Measurements from ENCODE around the gene MAT1A.
"Not testable (repeated sequence)": the region's sequence is repeated elsewhere in the genome, so short reads cannot be mapped to it uniquely, and the experiment has no call there.

Gene MAT1A

DNA sequence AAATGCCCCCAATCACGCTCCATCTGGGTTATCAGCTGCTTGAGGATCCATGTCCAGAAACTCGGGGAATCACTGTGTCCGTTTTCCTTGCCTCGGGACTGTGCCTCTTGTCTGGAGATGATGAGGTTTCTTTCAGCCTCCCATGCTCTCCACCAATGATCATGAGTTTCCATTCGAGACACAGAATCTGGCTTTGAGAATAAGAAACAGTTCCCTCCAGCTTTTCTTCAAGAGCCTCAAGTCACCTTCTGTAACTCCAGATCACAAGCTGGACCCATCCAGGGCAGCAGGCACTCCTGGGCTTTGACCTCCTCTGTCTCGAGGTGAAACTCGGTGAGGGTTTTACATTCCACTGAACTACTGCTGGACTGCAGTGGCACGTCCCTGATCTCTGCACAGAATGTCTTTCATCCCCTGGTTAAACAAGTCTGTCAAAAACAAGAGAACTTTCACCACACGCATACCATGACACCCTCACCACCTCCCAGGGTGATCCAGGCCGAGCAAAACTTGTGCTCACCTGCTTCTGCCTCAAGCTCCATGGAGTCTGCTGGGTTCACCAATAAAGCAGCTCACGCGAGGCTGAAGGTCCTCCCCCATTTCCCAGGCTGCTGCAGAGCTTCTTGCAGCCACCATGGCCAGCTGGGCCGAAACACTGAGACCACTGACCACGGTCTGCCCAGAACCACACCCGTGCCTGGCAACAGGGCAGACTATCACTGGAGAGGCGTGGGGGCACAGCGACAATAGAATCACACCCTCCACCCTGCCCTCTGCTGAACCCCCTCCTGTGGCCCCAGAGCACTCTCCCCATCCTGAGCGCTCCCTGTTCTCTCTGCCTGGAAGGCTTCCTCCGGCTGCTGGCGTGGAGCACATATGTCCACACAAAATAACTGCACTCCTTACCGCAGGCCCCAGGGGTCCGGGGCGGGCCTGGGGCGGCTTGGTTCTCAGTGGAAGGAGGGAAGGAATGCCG is 25.1 kb downstream of the MAT1A start:
- DNase-seq (ENCODE audit: low read depth) = no peak

DNA sequence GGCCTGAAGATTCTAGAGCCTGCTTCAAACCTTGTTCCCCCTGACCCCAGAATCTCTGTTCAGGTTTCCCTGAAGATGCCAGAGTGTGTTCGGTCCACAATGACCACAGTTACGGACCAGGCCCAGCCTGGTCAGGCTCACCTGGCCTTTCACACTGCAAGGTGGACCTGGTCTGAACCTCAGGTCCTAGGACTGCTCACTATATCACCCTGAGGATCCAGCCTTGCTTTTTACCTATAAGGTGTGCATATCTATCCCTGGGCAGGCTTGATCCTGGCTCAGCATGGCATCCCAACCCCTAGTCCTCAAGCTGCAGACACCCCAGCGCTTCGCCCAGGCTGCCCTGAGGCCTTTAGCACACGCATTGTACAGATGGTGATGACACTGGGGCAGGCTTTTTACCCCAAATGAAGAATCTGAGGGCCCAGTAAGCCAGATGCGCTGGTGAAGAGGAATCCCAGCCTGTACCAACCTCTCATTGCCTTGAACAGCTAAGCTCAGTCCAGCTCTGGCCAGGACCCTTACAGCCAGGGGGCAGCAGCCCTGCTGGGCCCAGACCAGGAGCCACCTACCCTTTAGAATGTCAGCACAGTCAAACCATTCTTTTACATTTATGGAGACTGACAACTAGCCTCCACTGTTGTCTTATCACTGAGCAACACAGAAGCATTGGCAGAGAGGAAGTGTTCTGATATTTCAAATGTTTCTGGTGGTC is 28.0 kb downstream of the MAT1A start:
- DNase-seq (ENCODE audit: low read depth) = no peak

- DNase-seq (ENCODE audit: low read depth) = no peak
Measured at GRCh38 chr10:80260295-80261243, 28.9 kb downstream of the MAT1A start.

DNA sequence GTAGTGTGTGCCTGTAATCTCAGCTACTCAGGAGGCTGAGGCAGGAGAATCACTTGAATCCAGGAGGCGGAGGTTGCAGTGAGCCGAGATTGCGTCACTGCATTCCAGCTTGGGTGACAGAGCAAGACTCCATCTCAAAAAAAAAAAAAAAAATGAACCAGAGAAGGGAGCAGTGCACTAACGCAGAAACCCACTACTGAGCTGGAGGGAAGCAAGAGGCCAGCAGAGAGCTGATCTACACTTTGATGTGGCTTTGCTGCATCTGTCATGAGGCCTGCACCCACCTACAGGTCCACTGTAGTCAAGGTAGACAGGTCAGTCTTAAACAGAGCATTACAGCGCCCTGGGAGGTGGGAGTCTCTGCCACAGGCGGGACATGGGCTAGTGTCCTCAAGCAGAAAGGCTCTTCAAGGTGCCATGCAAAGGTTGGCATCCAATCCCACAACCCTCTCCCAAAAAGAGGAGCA is 30.0 kb downstream of the MAT1A start:
- no peak for DNase-seq (ENCODE audit: low read depth)

GRCh38 chr10:80256798-80257197 is 32.7 kb downstream of the MAT1A start:
- DNase-seq (ENCODE audit: low read depth) = not testable (repeated sequence)

DNA sequence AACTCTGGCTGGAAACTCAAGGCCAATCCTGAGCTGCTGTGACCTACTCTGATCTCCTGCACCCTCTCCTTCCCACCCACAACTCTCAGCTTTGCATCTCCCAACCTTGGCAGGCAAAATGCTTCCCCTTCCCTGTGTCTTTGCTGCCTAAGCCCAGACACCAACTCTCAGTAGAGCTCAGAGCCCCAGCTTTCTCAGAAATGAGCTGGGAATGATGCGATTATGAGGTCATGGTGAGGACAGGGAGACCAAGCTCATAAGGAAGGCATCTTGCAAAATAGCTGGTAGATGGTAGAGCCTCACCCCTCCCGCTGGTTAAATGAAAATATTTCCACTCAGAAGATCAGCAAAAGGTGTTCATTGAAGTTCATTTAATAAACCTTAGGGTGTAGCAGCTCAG is 34.7 kb downstream of the MAT1A start:
- not testable (repeated sequence) for DNase-seq (ENCODE audit: low read depth)

GRCh38 chr10:80253963-80254271 is 35.5 kb downstream of the MAT1A start:
- not testable (repeated sequence) for DNase-seq (ENCODE audit: low read depth)

DNA sequence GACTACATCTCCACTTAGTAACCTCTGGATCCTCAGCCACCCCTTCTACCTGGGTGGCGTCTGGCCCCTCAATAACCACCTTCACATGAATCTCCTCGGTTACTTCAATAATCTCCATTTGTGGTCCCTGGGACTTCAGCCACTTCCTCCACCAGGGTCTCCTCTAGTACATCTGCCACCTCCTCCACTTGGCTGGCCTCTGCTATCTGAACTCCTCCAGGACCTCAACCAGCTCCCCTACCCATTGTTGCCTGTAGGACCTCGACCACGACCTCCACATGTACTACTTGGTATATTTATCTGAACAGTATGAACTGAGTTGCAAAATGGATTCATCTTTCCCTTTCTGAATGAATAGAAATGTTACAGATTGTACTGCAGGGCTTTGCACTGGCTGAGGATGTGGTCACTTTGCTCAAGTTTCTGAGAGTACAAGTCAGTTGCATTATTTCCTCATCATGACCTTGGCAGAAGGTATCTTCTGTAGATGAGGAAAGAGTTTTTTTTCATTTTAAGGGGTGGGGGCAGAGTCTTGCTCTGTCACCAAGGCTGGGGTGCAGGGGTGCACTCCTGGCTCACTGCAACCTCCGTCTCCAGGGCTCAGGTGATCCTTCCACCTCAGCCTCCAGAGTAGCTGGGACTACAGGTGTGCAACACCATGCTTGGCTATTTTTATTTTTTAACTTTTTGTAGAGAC is 36.0 kb downstream of the MAT1A start:
- DNase-seq (ENCODE audit: low read depth) = no peak

DNA sequence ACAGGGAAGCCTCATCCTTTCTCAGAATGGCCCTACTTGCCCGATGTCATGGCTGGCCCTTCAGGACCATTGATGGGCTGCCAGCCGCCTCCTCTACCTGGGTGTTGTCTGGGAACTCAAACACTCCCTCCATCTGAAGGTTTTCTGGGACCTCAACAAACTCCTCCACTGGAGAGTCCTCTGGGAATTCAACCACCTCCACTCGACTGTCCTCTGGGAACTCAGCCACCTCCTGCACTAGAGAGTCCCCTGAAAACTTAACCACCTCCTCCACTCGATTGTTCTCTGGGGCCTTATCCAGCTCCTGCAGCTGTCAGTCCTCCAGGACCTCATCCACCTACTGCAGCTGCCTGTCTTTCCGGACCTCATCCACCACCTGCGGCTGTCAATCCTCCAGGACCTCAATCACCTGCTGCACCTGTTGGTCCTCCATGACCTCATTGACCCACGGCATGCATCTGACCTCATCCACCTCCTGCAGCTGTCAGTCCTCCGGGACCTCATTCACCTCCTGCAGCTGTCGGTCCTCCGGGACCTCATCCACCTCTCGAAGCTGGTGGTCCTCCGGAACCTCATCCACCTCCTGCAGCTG is 37.1 kb downstream of the MAT1A start:
- DNase-seq (ENCODE audit: low read depth) = no peak

- DNase-seq (ENCODE audit: low read depth) = not testable (repeated sequence)
Measured at GRCh38 chr10:80251703-80252280, 37.7 kb downstream of the MAT1A start.

DNA sequence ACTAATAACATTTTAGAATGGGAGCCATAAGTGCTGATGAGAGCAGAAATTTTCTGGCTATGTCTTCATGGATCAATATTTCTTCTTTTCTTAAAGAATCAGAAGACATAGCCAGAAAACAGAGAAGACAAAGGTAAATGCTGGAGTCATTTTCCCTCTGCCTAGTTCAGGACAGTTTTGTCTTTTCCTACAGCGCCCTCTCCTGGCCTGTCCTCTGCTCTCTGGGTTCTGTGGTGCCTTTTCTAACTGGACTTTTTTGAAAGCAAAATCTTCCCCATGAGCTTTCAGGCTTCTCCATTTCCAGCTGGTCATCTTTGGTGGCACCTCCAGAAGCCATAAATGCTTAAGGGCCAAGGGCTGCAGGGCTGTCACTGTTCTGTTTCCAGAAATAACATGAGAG is 39.1 kb downstream of the MAT1A start:
- DNase-seq (ENCODE audit: low read depth) = not testable (repeated sequence)

DNA sequence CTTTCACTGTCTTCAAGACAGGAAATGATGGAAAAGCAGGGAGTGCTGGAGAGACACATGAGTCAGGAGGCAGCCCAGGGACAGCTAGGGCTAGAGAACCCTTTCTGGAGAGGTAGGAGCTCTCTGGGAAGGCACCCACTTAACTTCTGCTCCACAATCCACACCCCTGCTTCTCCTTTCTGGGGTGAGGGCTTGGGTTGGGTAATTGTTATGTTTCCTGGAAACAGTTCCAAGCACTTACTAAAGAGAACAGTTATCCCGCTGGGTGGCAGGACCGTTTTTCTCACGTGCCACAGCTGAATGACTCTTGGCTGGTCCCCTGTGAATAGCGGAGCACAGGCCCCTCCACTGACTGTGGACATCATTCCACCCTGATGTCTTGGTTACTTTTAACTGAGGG is 39.6 kb downstream of the MAT1A start:
- not testable (repeated sequence) for DNase-seq (ENCODE audit: low read depth)

DNA sequence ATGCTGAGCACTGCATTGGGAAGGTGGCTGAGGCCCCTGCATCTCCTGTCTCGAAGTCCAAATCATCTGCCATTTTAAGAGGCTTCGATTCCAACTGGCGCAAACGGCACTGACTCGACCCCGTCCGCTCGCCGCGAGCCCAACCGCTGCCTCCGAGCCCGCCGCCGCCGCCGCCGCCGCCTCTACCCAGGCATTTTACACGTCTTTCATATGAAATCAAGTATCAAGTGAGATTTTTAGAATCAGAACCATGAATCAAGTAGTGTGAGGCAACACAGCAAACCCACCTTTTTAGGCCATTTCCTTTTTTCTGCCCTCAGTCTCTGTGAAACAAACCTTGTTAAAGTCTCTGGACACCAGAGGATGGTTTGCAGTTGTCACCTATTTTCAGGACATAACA is 41.8 kb downstream of the MAT1A start:
- not testable (repeated sequence) for DNase-seq (ENCODE audit: low read depth)

- DNase-seq (ENCODE audit: low read depth) = not testable (repeated sequence)
Measured at GRCh38 chr10:80244371-80244770, 45.1 kb downstream of the MAT1A start.

GRCh38 chr10:80242341-80242740 is 47.1 kb downstream of the MAT1A start:
- DNase-seq (ENCODE audit: low read depth) = not testable (repeated sequence)

DNA sequence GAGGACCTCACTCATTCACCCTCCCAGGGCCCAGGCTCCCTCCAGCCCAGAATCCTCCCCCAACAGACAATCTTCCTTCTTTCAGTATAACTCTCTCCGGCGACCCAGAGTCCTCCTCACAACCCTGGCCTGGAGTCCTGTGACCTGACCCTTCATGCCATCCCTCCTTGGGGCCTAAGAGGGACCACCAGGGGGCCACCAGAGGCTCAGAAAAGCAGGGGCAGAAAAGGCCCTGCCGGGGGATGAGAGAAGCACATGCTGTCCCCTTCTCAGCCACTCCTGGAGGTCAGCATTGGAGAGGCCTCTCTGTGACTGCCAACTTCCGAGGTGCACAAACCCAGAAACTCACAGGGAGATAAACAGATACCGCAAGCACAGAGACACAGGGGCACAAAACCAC is 53.0 kb downstream of the MAT1A start:
- DNase-seq (ENCODE audit: low read depth) = not testable (repeated sequence)

- DNase-seq (ENCODE audit: low read depth) = not testable (repeated sequence)
Measured at GRCh38 chr10:80234331-80235235, 54.9 kb downstream of the MAT1A start.

DNA sequence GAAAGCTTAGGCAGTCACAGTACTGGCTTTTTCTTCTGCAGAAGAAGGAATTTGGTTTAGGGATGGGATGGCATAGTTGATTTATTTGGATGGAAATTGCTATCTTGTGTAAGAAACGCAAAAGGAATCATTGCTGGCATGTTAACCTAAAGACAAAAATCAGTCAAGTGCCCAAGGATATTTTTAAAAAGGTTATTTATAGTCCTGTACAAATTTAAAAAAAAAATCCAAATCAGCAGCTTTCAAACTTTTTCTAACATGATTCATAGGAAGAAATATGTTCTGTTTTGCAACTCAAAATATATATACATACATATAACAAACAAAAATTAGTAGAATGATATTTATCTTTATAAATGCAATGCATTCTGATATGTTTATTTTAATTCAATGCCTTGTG is 55.6 kb downstream of the MAT1A start:
- DNase-seq (ENCODE audit: low read depth) = not testable (repeated sequence)

DNA sequence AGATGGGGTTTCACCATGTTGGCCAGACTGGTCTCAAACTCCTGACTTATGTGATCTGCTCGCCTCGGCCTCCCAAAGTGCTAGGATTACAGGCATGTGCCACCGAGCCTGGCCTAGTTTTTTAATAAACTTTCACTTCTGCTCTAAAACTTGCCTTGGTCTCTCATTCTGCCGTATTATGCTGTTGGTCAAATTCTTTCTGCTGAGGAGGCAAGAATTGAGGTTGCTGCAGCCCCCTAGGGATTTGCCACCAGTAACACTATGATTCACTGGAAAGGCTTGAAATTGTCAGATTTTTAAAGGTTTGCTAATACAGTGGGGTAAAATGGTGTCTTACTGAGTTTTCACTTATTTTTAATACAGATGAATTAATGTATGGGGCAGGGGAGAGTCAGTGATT is 62.7 kb downstream of the MAT1A start:
- DNase-seq (ENCODE audit: low read depth) = not testable (repeated sequence)

All from stimulated activated CD8-positive, alpha-beta memory T cell treated with anti-CD3 and anti-CD28 coated beads, Interleukin-15, amount 100 ng/mL, for 24 hours (primary cell).